Skeletal muscle satellite cell (primary cell): ENCODE data around the gene MOB3C.
A peak's percentile ranks its signal among the peaks of the same experiment; 100 is the strongest.
"Not testable (repeated sequence)": the region's sequence is repeated elsewhere in the genome, so short reads cannot be mapped to it uniquely, and the experiment has no call there.

Source experiments
- H3K27me3 ChIP-seq: 2 replicates; pipeline ENCODE4 v1.7.0; 2013; ENCODE audit warnings: low read length; ENCODE audit not compliant: control insufficient read depth, insufficient read depth
- H3K36me3 ChIP-seq: 2 replicates; pipeline ENCODE4 v1.7.0; 2013; ENCODE audit warnings: mild to moderate bottlenecking, control low read depth, low read length; ENCODE audit not compliant: insufficient read depth
- H3K4me1 ChIP-seq: 2 replicates; pipeline ENCODE4 v1.7.0; 2013; ENCODE audit warnings: low read length; ENCODE audit not compliant: control insufficient read depth, insufficient read depth
- H3K4me2 ChIP-seq: 2 replicates; pipeline ENCODE4 v1.7.0; 2013; ENCODE audit warnings: mild to moderate bottlenecking, low read length
- H3K4me3 ChIP-seq: 2 replicates; pipeline ENCODE4 v1.7.0; 2013; ENCODE audit warnings: low read length
- H3K9ac ChIP-seq: 2 replicates; pipeline ENCODE4 v1.7.0; 2013; ENCODE audit warnings: mild to moderate bottlenecking, low read depth, low read length, moderate library complexity
- H3K9me3 ChIP-seq: replicated peaks from 2 replicates; pipeline ENCODE4 v1.7.0; 2013; ENCODE audit warnings: mild to moderate bottlenecking, control low read depth, low read length

Gene MOB3C

DNA sequence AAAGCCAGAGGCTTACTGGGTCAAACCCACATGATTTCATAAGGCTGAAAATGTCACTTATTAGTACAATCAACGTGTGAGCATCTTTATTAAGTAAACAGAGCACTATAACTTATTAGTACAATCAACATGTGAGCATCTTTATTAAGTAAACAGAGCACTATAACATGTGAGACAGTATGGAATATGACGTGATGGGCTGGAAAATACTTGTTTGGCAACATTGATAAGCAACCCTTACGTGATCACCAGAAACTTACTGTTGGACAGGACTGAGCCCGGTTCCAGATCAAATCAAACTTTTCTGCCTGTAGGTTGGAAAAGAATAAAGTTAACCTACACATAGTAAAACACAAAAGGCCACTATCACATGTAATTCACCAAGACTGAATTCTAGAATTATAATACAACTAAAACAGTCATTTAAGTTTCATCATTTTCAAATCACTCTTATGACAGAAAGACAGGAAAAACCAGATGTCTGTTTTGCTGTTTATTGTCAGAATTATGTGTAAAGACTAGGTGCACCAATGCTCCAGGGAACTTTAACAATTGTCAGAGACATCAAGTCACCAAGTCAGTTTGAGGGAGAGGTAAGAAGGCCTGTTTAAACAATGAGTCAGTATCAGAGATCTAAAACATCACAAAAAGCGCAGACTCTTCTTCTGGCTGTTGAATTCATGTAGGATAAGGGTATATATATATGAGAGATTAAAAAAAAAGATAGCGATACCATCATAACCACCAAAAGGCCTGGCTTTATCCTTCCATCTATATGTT lies 35.9 kb upstream of the MOB3C start:
- Histone ChIP-seq H3K9ac (no peak overlapping the region), H3K4me3 (no peak overlapping the region), H3K36me3 (peaks cover 25% of the 10 kb centered on the region), H3K4me2 (no peak overlapping the region), H3K9me3 (no peaks in the 10 kb centered on the region), H3K27me3 (no peaks in the 10 kb centered on the region), H3K4me1 (no peaks in the 10 kb centered on the region)

DNA sequence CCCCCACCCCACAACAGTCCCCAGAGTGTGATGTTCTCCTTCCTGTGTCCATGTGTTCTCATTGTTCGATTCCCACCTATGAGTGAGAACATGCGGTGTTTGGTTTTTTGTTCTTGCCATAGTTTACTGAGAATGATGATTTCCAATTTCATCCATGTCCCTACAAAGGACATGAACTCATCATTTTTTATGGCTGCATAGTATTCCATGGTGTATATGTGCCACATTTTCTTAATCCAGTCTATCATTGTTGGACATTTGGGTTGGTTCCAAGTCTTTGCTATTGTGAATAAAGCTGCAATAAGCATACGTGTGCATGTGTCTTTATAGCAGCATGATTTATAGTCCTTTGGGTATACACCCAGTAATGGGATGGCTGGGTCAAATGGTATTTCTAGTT lies 34.5 kb upstream of the MOB3C start:
- H3K9ac ChIP-seq, H3K4me3 ChIP-seq, H3K4me1 ChIP-seq, H3K4me2 ChIP-seq, H3K27me3 ChIP-seq, H3K9me3 ChIP-seq: not testable (repeated sequence)
- peaks cover 16% of the 10 kb centered on the region for H3K36me3 ChIP-seq

DNA sequence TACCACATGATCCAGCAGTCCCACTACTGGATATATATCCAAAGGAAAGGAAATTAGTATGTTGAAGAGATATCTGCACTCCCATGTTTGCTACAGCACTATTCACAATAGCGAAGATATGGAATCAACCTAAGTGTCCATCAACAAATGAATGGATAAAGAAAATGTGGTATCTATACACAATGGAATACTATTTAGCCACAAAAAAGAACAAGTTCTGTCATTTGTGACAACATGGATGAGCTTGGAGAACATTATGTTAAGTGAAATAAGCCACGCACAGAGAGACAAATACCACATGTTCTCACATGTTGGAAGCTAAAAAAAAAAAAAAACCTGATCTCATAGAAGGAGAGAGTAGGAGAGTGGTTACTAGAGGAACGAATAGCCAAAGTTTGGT lies 33.9 kb upstream of the MOB3C start:
- H3K36me3 ChIP-seq: peaks cover 16% of the 10 kb centered on the region
- no peaks in the 10 kb centered on the region for H3K27me3 ChIP-seq
- no peaks in the 10 kb centered on the region for H3K9me3 ChIP-seq
- H3K4me2 ChIP-seq: no peak overlapping the region
- no peak overlapping the region for H3K9ac ChIP-seq
- H3K4me3 ChIP-seq: no peak overlapping the region
- H3K4me1 ChIP-seq: no peaks in the 10 kb centered on the region

DNA sequence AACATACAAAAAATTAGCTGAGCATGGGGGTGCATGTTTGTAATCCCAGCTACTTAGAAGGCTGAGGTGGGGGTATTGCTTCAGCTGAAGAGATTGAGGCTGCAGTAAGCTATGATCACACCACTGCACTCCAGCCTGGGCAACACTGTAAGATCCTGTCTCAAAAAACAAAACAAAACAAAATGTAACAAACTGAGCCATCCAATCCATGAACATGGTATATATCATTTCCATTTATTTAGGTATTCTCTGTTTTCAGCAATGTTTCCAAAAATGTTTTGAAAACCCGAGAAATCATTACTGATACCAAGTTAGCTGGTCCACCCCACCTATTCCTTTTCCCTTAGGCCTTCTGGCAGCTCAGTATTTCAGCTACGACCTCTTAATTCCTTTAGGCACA lies 33.2 kb upstream of the MOB3C start:
- H3K4me2 ChIP-seq: no peak overlapping the region
- H3K36me3 ChIP-seq: peaks cover 11% of the 10 kb centered on the region
- no peak overlapping the region for H3K4me3 ChIP-seq
- H3K9me3 ChIP-seq: no peaks in the 10 kb centered on the region
- H3K9ac ChIP-seq: no peak overlapping the region
- H3K27me3 ChIP-seq: no peaks in the 10 kb centered on the region
- H3K4me1 ChIP-seq: no peaks in the 10 kb centered on the region

DNA sequence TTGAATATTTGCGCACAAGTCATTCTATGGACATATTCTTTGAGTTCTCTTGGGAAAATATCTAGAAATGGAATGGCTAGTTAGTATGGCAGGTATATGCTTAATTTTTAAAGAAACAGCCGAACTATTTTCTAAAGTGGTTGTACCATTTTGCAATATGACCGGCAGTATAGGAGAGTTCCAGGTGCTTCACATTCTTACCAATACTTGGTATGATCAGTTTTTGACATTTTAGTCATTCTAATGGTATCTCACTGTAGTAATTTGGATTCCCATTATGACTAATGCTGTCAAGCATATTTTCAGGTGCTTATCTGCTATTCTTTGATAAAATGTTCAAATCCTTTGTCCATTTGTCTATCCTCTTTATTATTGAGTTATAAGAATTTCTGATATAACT lies 31.0 kb upstream of the MOB3C start:
- peaks cover 10% of the 10 kb centered on the region for H3K36me3 ChIP-seq

DNA sequence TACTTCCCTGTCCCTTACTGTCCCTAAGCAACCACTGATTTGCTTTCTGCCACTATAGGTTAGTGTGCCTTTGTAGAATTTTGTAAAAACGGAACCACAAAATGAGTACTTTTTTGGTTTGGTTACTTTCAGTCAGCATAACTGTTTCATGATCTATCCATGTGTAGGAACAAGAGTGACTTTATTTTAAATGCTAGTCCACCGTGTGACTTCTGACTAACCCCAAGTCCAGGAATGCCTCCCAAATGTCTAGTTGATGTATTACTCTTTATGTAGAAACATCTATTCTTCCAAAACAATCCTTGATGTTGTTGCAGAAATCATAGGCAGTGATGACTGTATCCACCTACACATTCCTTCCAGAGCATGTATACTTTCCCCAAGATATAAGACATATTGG lies 30.2 kb upstream of the MOB3C start:
- Histone ChIP-seq H3K9ac (no peak overlapping the region), H3K4me2 (no peak overlapping the region), H3K27me3 (no peaks in the 10 kb centered on the region), H3K36me3 (peaks cover 7% of the 10 kb centered on the region), H3K4me3 (no peak overlapping the region), H3K4me1 (peaks cover 11% of the 10 kb centered on the region), H3K9me3 (no peaks in the 10 kb centered on the region)

More for the DNA sequence above, 31.0 kb upstream of the MOB3C start:
- Histone ChIP-seq H3K27me3 (no peaks in the 10 kb centered on the region), H3K9ac (no peak overlapping the region), H3K9me3 (no peaks in the 10 kb centered on the region), H3K4me3 (no peak overlapping the region), H3K4me1 (peaks cover 11% of the 10 kb centered on the region), H3K4me2 (no peak overlapping the region)

DNA sequence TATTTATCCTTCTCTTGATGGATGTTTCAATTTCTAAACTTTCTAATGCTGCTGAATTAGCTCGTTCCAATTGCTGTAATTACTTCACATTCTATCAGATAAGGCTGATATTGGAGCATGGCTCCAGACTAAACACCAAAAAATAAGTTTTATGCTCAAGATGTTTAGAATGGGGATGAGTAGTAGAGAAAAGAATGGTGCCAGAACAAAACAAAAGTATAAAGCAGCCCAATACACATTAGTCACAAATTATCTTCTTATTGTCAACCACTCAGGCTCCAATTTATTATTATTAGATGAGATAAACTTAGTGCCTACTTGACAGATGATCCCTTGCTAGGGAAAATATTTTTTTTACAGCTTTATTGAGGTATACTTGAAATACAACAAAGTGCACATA lies 29.7 kb upstream of the MOB3C start:
- Histone ChIP-seq H3K27me3 (no peaks in the 10 kb centered on the region), H3K4me3 (no peak overlapping the region), H3K36me3 (peaks cover 7% of the 10 kb centered on the region), H3K9me3 (no peaks in the 10 kb centered on the region), H3K4me2 (no peak overlapping the region), H3K4me1 (peaks cover 11% of the 10 kb centered on the region), H3K9ac (no peak overlapping the region)

DNA sequence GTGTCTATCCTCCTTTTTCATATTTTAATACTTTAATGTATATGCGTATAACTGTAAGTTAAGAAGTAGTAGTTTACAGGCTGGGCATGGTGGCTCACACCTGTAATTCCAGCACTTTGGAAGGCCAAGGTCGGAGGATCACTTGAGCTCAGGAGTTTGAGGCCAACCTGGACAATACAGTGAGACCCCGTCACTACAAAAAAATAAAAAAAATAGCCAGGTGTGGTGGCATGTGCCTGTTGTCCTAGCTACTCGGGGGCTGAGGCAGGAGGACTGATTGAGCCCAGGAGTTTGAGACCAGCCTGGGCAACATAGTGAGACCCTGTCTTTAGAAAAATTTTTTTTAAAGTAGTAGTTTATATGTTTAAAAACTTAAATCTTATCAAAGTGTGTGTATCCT lies 29.2 kb upstream of the MOB3C start:
- Histone ChIP-seq H3K36me3 (peaks cover 7% of the 10 kb centered on the region), H3K27me3 (no peaks in the 10 kb centered on the region), H3K9ac (no peak overlapping the region), H3K4me3 (no peak overlapping the region), H3K9me3 (no peaks in the 10 kb centered on the region), H3K4me1 (peaks cover 11% of the 10 kb centered on the region), H3K4me2 (no peak overlapping the region)

DNA sequence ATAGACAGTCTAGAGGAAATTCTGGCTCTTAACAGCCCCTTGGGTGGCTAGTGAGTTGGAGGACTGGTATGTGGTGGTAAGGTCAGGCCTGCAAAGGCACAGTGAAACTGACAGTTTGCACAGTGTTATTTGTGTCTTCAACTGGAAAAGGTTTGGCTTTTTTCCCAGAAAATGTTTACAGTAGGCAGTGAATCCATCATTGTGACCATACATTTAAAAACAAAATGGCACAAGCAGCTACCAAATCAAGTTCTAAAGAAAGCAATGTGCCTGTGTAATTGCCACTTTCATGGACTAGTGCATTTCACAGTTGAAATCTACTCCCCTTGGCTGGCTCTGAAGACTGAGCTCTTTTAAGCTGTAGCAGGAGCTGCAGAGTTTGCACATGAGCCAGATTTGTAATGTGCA lies 26.8 kb upstream of the MOB3C start:
- Histone ChIP-seq H3K9me3 (no peaks in the 10 kb centered on the region), H3K36me3 (no peaks in the 10 kb centered on the region), H3K4me2 (peak overlapping the region; percentile 35), H3K4me3 (no peak overlapping the region), H3K4me1 (peaks cover 11% of the 10 kb centered on the region), H3K9ac (no peak overlapping the region), H3K27me3 (no peaks in the 10 kb centered on the region)

DNA sequence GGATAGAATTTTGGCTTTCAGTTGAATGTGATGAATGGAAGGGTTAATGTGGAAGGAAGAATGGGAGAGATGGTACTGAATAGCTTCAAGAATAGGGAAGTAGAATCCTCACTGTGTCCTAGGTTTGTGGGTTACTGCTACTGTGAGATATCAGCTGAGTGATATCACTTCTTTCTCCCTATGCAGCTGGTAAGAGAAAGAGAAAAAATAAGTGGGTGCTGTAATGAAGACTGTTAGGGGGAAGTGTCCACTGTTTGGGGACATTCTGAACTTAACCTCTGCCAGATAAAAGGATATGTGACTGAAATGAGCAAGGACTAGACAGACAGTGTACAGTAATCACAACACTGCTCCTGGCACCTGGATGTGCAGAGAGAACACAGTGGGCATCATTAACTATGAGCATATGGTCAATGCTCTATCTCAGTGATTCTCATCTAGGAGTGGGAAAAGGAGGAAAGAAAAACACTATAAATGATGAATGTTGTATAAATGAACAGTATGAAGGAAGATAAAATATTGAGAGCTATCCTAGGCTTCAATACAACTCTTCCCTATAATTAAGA lies 25.6 kb upstream of the MOB3C start:
- Histone ChIP-seq H3K9ac (no peak overlapping the region), H3K4me2 (no peak overlapping the region), H3K9me3 (no peaks in the 10 kb centered on the region), H3K4me1 (peaks cover 11% of the 10 kb centered on the region), H3K36me3 (no peaks in the 10 kb centered on the region), H3K4me3 (no peak overlapping the region), H3K27me3 (no peaks in the 10 kb centered on the region)

DNA sequence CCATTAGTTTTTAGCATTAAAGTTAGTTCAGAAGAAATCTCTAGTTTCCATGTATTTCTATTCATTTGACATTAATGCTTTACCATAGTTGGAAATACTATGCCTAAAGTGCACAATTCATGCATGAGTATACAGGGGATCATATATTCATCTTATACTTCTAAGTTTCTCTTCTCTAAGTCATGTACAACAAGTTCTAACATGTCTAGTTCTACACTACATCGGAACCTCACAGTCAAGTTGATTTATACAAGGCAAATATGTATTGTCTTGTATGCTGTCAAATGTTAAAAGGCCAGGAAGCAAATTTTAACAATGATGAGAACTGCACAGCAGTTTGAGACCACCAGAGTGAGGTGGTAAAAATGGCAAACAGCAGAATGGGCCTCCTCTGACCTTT lies 22.9 kb upstream of the MOB3C start:
- peaks cover 11% of the 10 kb centered on the region for H3K4me1 ChIP-seq
- H3K36me3 ChIP-seq: peaks cover 12% of the 10 kb centered on the region
- no peak overlapping the region for H3K9ac ChIP-seq
- H3K4me2 ChIP-seq: no peak overlapping the region
- no peaks in the 10 kb centered on the region for H3K27me3 ChIP-seq
- no peaks in the 10 kb centered on the region for H3K9me3 ChIP-seq
- H3K4me3 ChIP-seq: no peak overlapping the region

DNA sequence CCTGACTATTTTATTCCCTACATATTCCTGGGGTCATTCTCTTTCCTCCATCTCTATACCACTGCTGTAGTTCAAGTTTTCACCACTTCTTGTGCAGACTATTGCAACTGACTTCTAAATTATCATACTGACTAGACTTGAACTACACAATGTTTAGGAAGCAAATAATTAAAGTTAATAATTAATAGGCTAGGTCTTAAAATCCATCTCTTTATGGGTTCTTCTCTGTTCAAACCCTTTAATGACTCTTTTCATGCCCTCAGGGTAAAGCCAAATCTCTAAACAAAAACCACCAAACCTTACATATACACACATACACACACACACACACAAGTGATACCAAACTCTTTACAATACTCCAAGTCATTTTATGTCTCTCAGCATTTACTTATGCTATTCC lies 22.3 kb upstream of the MOB3C start:
- no peak overlapping the region for H3K4me3 ChIP-seq
- peaks cover 11% of the 10 kb centered on the region for H3K4me1 ChIP-seq
- H3K36me3 ChIP-seq: peaks cover 15% of the 10 kb centered on the region
- H3K27me3 ChIP-seq: no peaks in the 10 kb centered on the region
- no peak overlapping the region for H3K4me2 ChIP-seq
- H3K9me3 ChIP-seq: no peaks in the 10 kb centered on the region
- no peak overlapping the region for H3K9ac ChIP-seq
